ENCODE results near the gene TTLL8. TPM values are rescaled to one million over a fixed set of nuclear protein-coding genes. Genes with fewer than 3 reads are reported as not detected.

TTLL8 gene
- polyA plus RNA-seq, 1 donor = not detected

DNA sequence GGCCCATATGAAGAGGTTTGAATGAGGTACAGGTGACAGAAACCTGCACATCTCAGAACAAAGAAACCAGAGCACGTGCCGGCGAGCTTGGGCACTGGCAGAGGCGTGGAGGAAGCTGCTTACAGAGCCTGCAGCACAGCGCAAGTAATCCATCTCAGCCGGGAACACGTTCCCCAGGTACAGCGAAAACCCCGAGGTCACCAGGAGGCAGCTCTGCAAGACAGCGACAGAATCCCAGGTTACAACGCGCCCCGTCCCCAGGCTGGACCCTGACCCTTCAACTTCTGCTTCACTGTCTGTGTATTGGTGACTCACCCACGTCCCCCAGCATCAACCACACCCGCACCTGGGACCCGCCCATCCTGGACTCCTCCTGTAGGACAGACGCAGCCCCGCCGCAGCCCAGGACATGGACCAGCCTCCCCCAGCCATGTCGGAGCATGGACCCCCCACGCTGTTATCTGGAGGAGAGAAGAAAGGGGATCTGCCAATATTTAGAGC, 24.9 kb upstream of the TTLL8 start:
- DNase-seq = no peak

- DNase-seq = no peak
These were observed 24.2 kb upstream of the TTLL8 start for GRCh38 chr22:50082197-50082715.

- DNase-seq = no peak
These were observed 23.5 kb upstream of the TTLL8 start for GRCh38 chr22:50081426-50082196.

DNA sequence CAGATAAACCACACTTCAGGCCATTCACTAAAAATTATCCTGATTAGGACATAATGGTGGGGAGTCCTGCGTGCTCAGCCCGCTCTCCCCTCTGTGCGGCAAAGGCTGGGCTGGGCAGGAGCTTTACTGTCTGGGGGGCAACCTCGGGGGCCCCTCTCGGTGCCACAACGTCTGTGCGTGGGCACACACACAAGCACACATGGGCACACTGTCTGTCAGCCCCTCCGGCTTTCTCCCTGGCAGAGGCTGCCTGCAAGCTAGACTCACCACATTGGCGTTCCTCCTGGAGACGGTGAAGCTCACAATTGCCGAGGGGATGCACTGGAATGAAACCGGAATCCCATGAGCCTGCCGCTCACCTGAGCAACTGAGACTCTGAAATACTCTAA, 22.0 kb upstream of the TTLL8 start:
- no peak for DNase-seq

GRCh38 chr22:50078761-50079160, 20.7 kb upstream of the TTLL8 start:
- DNase-seq = no peak

GRCh38 chr22:50078246-50078645, 20.1 kb upstream of the TTLL8 start:
- no peak for DNase-seq

- DNase-seq = no peak
These were observed 18.8 kb upstream of the TTLL8 start for GRCh38 chr22:50076646-50077535.

GRCh38 chr22:50074551-50075530, 16.7 kb upstream of the TTLL8 start:
- DNase-seq = no peak

DNA sequence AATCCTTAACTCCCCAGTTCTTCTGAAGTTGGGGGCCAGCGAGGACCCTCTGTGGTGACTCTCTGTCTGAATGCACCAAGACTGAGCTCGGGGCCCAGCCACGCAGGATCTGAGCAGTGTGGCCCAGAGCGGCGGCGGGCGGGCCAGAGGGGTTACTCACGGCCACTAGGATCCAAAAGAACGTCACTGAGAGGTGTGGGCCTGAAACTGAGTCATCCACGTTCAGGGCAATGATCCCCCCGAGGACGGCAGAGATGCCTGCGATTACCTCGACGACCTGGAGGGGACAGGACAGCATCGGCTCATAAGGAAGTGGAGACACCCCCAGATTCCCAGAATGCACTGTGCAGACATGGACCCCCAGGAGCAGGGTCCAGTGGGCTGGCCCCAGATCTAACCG, 16.0 kb upstream of the TTLL8 start:
- no peak for DNase-seq

- no peak for DNase-seq
These were observed 14.8 kb upstream of the TTLL8 start for GRCh38 chr22:50072714-50073538.

- DNase-seq = no peak
These were observed 14.1 kb upstream of the TTLL8 start for GRCh38 chr22:50072167-50072555.

DNA sequence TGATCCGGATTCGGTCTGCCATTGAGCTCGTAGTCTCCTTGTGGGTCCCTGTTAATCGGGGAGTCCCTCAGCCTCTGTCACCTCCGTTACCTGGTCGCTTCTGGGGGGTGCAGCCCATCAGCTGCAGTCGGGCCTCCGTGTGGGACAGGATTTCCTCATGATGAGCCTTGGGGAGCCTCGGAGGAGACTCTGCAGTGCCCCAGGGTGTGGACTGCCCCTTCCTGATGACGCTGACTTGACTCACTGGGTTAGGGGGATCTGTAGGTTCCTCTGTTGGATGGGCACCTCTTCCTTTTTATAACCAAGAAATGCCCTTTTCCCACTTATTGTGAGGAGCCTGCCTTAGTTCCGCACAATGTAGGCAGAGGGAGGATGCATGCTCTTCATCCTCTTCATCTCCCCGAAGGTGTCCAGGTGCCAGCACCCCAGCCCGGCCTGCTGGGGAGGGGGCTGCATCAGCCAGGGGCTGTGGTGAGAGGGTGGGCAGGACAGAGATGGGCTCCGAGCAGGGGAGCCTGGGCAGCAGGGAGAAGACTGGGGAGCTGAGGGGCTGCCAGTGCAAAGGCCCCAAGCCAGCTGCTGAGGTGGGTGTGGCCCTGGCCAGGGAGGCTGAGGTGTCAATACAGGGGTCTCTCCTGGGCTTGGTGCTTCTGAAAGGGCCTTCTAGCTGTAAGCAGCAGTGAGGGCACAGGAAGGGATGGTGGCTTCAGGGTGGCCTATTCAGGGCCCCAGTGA, 13.5 kb upstream of the TTLL8 start:
- no peak for DNase-seq

GRCh38 chr22:50070366-50070765, 12.3 kb upstream of the TTLL8 start:
- DNase-seq = no peak

GRCh38 chr22:50068096-50068495, 10.0 kb upstream of the TTLL8 start:
- no peak for DNase-seq

GRCh38 chr22:50067244-50067643, 9.1 kb upstream of the TTLL8 start:
- no peak for DNase-seq

- DNase-seq = no peak
These were observed 6.4 kb upstream of the TTLL8 start for GRCh38 chr22:50064453-50064852.

DNA sequence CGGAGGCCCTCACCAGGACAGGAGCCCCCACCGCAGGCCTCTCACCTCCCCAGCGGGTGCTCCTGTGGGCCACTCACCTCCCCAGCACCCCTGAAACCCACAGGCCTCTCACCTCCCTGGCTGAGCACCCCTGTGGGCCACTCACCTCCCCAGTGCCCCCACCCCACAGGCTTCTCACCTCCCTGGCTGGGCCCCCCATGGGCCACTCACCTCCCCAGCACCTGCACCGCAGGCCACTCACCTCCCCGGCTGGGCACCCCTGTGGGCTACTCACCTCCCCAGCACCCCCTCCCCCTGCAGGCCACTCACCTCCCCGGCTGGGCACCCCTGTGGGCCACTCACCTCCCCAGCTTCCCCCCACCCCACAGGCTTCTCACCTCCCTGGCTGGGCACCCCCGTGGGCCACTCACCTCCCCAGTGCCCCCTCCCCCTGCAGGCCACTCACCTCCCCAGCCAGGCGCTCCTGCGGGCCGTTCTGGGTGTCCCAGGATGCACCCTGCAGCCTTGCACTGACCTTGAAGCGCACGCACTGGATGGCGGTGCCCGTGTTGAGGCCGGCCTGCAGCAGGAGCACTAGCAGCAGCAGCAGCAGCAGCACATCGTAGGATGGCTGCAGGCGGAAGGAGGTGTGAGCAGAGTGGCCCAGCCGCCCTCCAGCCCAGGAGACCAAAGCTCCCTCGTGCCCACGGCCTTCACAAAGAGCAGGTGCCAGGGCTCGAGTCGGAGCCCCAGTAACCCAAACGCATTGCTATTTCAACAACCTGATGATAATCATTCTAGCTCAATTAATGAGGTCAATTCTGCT, 5.7 kb upstream of the TTLL8 start:
- no peak for DNase-seq

DNA sequence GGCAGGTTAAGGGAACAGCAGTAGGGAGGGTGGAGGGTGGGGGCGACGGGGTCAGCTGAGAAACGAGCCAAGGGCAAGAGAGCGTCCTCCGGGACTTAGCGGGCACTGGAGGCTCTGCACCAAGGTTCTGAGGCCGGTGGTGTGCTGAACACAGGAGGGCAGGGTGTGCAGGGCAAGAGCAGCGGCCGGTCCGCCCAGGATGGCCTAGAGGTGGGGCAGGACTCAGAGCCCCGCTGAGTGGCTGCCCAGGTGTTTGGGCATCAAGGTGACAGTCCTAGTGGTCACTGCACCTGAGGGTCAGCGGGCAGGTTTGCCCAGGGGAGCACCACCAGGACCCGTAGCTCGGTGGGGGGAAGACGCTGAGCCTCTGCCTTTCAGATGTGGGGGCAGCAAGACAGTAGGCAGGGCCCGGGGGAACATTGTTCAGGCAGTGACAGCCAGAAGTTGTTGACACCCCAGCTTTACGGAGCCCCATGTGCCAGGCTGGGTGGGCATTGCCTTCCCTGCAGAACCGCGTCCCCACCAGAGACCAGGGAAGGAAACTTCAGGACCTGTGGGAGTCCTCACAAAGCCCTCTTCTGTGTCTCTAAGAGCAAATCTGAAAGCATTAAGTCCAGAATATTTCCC, 4.5 kb upstream of the TTLL8 start:
- DNase-seq = no peak

DNA sequence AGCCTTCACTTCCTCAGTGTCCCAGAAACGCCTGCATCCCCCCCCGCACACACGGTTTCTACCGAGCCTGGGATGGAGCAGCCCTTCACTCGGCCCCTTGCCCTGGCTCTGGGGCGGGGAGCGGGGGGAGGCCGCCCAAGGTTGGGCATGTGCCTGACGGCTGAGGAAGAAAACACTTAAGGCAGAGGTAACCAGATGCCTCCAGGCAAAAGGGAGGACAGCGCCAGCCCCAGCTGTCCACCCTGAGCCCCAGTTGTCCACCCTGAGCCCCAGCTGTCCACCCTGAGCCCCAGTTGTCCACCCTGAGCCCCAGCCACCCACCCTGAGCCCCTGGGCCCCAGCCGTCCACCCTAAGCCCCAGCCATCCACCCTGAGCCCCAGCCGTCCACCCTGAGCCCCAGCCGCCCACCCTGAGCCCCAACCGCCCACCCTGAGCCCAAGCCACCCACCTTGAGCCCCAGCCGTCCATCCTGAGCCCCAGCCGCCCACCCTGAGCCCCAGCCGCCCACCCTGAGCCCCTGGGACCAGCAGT, 3.8 kb upstream of the TTLL8 start:
- no peak for DNase-seq
